SK-N-MC (cell line): Measurements from ENCODE around the gene TTLL11.

ENCODE experiments used
- EZH2 ChIP-seq: fragments of 200-600 bp; sonication (generic); IDR thresholded peaks from one replicate; pipeline ENCODE4 v1.6.1; 2017; ENCODE audit warnings: antibody characterized with exemption
- FOXP2 ChIP-seq: optimal IDR thresholded peaks from 2 replicates; pipeline ENCODE3; 2011; ENCODE audit warnings: mild to moderate bottlenecking, moderate library complexity; ENCODE audit not compliant: insufficient read depth; ENCODE audit errors: extremely low read length, control extremely low read depth
- POLR2AphosphoS5 ChIP-seq: IDR thresholded peaks from 2 replicates; pipeline ENCODE4 v1.6.1; 2012; ENCODE audit warnings: mild to moderate bottlenecking, low read depth, low read length, borderline replicate concordance

DNA sequence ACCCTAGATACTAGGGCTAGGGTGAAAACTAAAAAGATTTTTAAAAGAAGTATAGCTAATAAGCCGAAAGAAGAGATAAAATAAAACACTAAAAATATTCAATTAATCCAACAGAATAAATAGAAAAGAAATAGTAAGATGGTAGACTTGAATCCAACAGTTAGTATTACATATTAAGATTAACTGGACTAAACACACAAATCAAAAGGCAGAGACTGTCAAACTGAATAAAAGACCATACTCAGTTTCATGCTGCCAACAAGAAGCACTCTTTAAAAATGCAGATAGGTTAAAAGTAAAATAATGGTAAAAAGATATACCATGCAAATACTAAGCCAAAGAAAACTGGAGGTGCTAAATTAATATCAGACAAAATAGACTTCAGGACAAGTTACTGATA lies 65.0 kb downstream of the TTLL11 start:
- TF ChIP-seq POLR2AphosphoS5 (no peak), EZH2 (no peak), FOXP2 (no peak)
